IPS-11a (cell line): ENCODE results near the gene SLC6A11.

Source experiments
- H3K4me3 ChIP-seq: one replicate; pipeline ENCODE4 v1.5.1; 2013; ENCODE audit warnings: low read depth, low read length, control low read depth

Gene SLC6A11

DNA sequence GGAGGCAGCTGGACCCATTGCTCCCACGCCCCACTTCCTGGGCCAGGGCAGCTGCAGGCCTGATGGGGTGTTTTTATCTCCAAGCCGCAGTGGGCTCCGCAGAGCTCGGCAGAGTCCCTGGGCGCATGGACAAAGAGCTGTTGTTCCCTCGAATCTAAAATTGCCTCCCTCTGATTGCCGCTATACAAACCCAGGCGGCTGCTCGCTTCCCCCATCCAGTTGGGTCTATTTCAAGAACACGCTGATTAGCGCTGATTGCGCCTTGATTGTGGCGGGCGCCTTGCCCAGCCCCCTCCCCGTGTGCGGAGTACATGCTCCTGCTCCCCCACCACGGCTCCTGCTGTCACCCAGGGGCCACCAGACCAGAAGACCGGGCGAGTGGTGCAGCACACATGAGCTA lies 133.2 kb downstream of the SLC6A11 start:
- H3K4me3 ChIP-seq: no peak overlapping the region

DNA sequence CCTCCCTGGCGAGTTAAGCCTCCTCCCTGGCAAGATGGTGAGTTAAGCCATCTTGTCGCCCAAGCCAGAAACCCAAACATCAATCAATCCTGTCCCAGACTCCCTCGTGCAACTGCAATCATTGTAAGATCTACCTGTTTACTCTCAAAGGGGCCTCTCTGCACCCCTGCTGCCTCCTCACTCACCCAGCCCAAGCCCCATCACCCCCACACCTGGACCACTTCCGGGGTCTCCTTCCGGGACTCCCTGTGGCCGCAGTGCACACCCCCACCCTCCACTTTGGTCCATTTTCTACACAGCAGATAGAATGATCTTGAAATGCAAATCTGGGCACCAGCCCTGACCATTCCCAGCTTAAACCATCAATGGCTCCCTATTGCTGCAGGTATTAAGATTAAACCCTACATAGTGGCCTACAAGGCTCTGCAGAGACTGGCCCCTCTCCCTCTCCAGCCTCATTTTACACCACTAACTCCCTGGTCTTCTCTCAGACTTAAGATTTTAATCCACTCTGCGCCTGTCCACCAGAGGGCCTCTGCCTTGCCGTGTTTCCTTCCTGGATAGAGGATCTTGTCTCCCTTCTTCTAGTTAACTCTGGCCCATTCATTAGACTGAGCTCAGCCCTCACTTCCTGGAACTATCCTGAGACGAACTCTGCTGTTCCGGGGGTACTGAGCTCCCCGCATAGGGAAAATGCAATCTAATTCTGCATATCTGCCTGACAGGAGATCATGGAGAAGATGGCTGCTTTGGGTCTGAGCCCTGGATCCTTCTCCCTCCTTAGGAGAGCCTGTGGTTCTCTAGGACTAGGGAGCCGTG lies 134.7 kb downstream of the SLC6A11 start:
- H3K4me3 ChIP-seq: no peak overlapping the region

DNA sequence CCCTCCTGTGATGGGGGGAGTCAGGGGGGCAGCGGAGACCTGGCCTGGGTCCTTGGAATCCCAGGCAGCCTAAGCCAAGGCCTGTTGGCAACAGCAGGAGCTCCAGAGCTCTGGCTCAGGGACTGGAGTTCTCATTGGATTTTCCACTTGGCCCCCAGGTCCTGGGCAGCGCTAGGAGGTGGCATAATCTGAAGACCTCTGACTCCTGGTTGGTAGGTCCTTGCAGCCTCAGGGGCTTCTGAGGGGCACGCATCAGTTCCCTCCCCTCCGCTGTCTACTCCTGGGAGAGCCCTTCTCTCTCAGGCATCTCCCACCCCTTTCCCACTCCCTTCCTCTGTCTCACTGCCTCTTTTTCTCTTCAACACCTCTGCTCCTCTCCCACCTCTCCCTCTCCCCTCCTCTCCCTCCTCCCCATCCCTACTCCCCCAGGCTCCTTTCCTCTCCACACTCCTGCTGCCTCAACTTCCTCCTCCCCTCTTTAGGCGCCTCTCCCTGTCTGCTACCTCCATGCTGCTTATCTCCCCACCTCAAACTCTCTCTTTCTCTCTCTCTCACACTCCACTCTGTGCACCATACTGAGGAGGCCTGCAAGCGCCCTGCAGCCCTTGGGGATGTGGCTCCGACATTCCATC lies 135.4 kb downstream of the SLC6A11 start:
- no peak overlapping the region for H3K4me3 ChIP-seq

DNA sequence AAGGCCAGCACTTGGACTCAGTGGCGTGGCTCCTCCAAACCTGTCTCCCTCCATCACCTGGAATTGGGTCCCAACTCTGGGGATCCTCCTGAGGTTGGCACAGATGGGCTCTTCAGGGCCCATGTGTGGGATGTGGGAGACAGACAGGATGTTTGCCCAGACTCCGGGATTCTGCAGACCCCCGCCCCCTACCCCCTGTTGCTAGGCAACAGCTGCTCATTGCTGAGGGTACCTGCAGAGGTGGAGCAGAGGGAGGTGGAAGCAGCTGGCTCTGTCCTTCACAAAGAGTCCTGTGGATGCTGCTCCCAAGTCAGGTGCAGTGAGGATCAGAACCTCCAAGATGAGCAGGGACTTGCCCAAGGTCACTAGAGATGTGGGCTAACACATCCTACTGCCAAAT lies 136.5 kb downstream of the SLC6A11 start:
- no peak overlapping the region for H3K4me3 ChIP-seq

DNA sequence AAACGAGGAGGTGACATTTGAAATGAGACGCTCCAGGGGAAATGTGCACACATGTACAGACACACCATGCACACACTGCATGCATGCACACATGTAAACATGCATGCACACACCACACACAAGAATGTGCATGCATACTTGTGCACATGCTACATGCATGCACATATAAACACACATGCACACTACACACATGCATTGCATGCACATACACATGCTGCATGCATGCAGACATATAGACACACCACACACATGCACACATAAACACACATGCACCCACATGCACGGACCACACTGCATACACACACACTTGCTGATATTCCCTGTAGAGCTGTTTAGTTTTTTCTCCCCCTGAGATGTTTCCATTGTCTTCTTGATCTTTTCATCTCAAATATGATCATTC lies 138.7 kb downstream of the SLC6A11 start:
- no peak overlapping the region for H3K4me3 ChIP-seq

DNA sequence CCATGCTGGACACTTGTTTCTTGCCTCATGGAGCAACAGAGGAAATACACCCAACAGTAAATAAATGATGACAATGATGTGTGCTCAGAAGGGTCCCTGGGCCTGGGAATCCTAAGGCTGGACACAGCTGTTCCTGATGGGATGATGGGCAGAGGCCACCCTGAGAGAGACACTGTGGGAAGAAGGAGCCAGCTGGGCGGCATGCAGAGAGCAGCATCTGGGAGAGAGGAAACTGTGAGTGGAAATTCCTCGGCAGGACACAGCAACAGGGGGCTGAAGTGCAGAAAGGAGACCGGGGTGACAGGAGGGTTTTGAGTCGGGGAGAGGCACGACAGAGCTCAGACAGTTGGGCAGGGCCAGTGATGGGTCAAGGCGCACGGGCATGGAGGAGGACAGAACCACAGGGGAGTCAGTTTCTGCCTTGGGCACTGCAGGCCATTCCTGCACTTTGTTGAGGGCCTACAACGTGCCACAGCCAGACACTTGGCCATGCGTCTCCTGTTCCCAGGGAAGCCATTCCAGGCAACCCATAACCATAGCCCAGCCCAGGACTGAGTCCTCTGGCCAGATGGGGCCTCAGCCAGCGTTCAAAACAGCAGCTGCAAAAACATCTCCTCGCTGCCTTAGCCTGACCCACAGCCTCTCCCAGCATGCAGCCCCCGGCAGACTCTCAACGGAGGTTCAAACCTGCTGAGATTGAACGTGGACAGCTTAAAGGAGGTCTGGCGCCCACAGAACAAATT lies 139.9 kb downstream of the SLC6A11 start:
- H3K4me3 ChIP-seq: no peak overlapping the region

DNA sequence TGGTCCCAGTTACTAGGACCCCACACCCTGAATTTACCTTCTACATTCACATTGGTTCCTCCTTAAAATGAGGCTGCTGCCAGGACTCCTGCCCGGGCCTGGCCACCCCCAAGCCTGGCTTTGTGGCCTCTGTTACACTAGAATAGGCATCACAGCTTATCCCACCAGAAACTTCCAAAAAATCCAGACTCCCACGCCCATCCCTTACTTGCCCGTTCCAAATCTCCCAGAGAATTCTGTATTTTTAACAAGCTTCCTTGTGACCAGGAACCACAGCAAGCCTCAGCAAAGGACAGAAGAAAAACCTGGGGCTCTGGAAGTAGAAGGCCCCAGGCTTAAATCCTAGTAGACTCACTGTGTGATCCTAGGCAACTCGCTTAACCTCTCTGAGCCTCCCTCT lies 140.5 kb downstream of the SLC6A11 start:
- no peak overlapping the region for H3K4me3 ChIP-seq

DNA sequence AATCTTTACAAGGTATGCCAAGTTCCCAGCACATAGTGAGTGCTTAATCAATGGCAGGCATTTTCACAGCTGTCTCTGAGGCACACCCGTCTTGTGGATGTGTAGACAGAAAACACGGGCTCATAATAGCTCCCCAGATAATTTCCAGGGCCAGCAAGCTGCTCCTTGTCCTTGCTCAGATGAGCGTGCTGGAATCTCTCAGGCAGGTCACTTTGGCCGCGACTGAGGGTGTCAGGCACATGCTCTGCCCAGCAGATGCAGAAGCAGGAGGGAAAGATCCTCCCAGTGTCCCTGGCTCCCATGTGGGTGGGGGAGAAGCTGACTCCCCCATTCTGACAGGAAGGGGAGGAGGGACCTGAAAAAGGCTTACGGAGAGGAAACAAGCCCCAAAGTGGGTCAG lies 141.0 kb downstream of the SLC6A11 start:
- no peak overlapping the region for H3K4me3 ChIP-seq

DNA sequence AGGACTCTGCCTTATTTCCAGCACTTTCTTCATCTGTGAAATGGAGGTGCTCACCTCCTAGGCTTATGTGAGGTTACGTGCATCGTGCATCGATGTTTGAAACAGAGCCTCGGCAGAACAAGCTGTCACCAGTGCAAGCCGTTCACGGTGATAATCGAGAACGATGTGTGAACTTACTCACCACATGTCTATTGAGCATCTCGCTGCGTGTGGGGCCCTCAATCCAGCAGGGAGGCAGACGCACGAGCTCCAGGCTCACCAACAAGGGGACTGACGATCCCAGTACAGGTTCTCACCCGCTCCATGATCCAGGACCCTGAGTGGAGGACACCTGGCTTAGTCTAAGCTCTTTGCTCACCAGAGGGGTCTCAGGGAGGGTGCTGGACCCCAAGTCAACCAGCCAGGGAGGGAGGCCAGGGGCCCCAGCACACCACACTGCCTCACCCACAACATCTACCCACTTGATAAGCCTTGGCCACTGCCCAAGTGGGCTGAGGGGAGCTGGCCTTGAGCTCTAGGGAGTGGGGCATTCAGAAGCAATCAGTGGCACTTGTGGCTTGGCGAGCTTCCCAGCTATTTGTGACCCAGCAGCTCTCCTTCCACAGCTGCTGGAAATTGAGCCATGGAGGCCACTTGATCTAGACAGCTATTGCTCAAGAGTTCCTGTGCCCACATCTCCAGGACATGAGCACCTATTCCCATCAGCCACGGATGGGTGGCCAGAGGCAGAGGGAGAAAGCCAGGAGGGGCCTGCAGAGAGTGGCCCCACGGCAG lies 142.1 kb downstream of the SLC6A11 start:
- no peak overlapping the region for H3K4me3 ChIP-seq

DNA sequence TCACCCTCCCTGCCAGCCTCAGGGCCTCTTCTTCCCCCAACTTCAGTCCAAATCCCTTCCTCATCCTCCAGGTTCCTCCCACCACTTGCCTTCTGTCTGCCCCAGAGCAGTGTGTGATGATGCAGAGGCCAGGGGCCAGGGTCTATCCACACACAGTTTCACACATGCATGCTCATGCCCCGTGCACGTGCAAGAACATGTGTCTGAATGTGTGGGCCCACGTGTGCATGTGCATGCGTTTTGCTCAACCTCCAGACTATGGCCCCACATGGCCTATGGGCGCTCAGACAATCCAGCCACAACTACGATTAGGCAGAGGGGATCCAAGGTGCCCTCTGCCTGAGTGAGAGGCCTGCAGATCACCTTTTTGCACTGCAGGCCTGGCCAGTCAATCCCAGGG lies 144.2 kb downstream of the SLC6A11 start:
- H3K4me3 ChIP-seq: no peak overlapping the region

DNA sequence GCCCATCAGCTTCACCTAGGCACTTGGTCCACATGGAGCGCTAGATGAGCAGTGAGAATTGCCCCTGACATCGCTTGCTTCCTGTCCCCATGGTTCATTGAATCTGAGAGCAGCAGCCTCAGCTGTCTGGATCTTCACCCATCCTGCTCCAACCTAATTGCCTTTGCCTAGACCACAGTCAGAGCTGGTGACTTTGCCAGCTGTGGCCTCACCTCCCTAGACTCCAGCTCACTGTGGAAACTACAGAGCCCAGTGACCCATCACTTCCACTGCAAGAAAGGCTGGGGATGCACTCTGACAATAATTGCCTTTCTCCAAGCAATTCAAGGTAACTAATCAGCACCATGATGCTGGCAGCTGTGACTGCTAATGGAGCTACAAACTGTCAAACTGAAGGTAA lies 145.9 kb downstream of the SLC6A11 start:
- H3K4me3 ChIP-seq: no peak overlapping the region

DNA sequence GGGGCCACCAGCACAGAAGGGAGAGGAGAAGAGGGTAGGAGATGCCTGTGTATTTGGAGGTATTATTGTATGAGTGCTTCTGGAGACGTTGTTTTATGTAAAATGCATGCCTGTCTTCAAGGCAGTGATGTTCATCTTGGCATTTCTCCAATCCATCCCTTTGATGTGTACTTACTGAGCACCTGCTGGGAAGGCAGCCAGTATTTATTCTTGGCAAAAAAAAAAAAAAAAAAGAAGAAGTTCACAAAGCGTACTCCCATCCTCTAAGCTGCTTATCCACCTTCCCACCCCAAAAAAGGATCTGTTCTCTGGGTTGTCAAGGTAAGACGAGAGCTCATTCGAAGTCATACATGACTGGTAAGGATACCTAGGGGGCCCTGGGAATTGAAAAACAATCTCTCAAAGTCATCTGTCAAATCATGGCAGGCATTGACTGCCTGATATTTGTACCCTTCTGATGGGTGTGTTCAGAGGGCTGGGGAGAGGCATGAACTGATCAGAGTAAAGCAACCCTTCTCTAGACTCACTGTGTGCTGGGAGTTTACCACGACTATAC lies 146.5 kb downstream of the SLC6A11 start:
- no peak overlapping the region for H3K4me3 ChIP-seq

DNA sequence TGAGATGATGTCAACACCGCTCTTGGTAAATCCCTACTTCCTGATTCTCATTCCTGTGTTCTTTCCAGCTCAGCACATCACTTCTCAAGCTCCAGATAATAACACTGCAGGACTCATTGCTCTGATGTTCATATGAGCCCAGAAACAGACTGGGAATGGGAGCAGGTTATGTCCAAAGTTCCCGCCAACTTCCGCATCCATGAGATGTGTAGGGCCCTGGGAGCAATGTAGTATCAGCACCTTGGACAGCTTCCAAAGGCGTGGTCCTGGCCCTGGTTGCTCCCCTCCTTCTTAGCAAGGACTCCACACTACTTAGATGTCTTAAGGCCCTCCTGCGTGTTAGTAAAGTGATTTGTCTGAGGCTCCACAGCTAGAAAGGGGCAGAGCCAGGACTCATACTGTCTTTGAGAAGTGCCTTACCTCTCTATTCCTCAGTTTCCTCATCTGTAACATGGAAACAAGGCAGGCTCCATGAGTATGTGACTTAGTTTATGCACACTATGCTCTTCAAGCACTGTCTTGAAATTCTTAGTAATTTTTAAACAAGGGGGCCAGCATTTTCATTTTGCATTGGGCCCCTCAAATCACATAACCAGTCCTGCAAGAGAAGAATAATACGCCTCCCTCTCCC lies 148.6 kb downstream of the SLC6A11 start:
- H3K4me3 ChIP-seq: no peak overlapping the region

DNA sequence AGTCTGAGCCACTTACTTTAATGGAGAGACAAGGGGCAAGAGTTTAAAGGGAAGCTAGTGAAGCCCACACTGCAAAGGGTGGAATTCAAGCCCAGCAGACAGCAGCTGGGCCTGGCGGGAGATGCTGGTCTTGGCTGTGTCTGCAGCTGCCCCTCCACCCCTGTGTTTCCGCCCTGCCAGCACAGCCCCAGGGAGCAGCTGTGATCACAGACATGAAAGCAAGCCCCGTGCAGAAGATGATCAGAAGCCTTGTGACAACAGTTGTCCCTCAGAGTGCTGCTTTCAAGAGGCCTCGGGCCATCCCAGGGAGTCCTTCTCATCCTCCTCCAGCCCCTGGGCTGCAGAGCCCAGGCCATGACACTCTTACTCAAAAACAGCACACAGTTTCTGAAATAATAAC lies 152.4 kb downstream of the SLC6A11 start:
- no peak overlapping the region for H3K4me3 ChIP-seq

DNA sequence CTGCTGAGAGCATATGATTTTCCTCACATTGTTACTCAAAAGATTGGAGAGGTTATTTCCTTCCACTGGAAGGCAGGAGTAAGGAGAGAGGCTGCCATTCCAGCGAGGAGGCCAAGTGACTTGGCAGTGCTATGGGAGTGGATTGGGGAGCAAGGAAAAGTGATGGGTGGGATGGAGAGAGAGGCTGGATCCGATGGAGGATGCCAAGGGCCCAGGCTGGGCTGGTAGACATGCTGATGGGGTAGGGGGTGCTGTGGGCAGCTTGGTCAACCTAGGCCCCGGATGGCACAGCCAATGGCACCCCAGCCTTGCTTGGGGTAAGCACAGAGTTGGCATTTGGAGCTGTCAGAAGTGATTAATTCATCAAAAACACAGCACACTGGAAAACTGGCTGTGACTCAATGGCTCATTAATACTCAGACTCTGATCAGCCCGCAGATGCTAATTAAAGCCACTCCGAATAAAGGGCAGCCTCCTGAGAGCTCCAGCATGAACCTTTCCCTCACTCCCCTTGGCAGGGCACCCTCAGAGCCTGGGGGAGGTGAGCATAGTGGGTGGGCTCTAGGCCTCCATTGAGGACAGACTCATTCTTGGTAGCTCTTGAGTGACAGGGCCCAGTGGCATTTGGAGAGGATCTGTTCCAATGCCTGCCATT lies 154.4 kb downstream of the SLC6A11 start:
- no peak overlapping the region for H3K4me3 ChIP-seq

DNA sequence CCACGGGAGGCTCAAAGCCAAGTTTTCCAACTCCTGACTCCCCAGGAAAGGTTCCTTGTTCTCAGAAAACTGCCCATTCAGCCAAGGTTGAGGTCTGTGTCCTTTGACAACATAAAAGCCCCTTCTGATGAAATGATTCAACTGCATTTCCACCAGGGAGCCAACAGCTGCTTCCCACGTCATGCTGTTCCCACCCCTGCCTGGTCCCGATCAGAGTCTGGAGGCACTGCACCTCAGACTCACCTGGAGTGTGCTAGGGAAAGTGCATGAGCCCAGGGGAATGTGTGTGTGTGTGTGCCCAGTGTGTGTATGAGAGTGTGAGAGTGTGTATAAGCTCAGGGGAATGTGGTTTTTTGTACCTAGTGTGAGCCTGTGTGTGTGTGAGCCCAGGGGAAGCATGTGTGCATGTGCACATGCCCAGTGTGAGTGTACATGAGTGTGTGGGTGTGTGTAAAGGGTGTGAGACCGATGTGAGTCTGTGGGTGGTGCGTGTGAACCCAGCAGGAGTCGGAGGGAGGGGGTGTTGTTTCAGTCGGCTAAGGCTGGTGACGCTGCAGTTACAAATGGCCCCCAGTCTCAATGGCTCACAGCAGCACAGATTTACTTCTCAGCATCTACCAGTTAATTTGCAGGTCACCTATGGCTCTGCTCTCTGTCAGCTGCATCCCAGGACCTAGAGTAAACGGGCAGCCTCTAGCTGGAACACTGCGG lies 156.2 kb downstream of the SLC6A11 start:
- H3K4me3 ChIP-seq: no peak overlapping the region

DNA sequence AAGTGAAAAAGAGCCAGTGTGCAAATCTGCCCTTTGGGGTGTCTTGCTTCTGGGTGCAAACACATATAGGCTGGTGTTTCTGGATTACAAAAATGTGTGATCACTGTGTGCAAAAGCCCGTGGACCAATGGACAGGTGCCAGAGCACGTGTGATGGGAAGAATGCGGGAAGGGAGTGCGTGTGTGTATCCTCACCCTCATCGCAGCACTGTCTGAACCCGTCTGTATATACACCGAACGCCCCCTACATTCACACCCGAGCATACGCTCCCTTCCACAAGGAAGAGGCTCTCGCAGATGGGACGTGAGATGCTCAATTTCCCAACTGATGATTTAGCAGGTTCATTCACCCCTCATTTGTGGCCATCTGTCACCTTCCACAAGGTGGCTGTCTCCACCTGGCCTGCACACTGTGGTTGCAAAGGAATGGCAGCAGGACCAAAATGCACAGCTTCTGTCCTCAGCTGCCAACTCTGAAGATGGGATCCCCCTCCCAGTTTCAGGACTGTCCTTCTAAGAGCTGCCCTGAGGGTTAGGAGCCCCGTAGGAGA lies 157.1 kb downstream of the SLC6A11 start:
- no peak overlapping the region for H3K4me3 ChIP-seq

DNA sequence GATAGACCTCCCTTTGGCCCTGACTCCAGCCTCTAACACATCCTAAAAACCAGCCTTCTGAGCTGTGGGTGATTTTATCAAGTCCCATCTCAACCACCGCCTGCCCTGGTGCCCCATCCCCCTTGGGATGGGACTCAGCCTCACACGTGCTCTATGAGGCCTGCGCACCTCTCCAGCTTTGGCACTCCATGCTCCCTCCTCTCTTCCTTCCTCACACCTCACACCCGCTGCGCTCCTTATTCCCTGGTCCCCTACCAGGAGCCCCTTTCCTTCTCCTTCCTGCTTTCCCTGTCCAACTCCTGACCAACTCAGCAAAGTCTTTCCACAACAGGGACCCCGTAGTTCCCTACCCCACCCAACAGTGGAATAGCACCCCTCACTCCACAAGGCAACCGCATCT lies 158.1 kb downstream of the SLC6A11 start:
- no peak overlapping the region for H3K4me3 ChIP-seq

DNA sequence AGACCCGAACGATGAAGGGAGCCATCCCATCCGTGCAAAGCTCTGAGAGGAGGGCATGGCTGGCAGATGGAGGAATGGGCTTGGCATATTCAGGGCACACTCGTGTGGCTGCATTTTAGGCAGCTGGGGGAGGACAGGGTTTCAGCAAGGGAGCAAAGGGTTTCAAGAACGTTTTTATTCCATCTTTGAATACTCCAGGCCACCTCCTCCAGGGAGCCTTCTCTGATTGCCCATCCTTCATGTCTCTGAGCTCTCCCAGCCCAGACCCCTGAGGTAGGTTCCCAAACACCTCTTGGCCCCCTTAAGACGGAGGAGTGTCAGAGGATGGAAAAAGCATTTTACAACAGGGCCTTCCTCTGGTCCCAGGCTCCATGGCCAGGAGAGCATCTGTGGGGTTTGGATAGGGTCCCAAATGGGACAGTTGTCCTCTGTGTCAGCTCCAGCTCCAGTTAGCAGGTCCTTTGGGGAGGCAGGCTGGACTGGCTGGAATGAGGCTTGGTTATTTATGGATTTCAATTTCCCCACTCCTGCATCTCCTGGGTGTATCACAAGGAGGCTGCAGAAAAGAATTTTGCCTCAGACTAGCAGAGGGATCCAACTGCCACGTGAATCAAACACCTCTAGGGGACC lies 158.8 kb downstream of the SLC6A11 start:
- no peak overlapping the region for H3K4me3 ChIP-seq
